22Rv1 (cell line): ENCODE results near the gene TRMT10A.

Experiments
- ZFX ChIP-seq: fragments of 450-650 bp; IDR thresholded peaks from 2 replicates; pipeline ENCODE4 v1.6.1; 2017; ENCODE audit warnings: antibody characterized with exemption, borderline replicate concordance
- TF ChIP-seq, protein P1 (sequence below): fragments of 450-650 bp; IDR thresholded peaks from 2 replicates; pipeline ENCODE4 v1.5.1; 2017; ENCODE audit warnings: mild to moderate bottlenecking

DNA sequence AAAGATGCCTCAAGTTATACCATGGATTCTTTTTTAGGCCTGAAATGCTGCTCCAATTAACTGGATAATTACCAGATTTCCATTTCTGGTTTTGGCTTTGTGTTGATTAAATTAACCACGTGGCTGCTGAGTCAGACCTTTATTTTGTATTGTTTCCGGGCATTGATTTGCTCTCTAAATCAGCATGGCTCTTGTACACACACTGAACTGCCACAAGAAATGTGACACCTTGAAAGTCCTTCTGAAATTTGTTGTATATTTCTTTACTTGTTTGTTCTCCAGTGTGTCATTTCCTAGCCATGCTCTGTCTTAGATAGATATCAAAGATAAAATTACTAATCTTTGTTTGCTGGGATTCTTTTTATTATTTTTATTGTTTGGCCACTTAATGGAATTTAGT is 22.5 kb upstream of the TRMT10A start:
- TF ChIP-seq, protein P1, sequence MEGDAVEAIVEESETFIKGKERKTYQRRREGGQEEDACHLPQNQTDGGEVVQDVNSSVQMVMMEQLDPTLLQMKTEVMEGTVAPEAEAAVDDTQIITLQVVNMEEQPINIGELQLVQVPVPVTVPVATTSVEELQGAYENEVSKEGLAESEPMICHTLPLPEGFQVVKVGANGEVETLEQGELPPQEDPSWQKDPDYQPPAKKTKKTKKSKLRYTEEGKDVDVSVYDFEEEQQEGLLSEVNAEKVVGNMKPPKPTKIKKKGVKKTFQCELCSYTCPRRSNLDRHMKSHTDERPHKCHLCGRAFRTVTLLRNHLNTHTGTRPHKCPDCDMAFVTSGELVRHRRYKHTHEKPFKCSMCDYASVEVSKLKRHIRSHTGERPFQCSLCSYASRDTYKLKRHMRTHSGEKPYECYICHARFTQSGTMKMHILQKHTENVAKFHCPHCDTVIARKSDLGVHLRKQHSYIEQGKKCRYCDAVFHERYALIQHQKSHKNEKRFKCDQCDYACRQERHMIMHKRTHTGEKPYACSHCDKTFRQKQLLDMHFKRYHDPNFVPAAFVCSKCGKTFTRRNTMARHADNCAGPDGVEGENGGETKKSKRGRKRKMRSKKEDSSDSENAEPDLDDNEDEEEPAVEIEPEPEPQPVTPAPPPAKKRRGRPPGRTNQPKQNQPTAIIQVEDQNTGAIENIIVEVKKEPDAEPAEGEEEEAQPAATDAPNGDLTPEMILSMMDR: no peak
- no peak for TF ChIP-seq ZFX
